Measurements from ENCODE around the gene ESYT2.

GRCh38 chr7:158865462-158865922 is 36.2 kb upstream of the ESYT2 start:
- TF ChIP-seq CTCF (conservative IDR thresholded peaks at IDR 0.05; ENCODE audit: low read depth, low read length) (no peak), EZH2 (IDR thresholded peaks at IDR 0.05; ENCODE audit: borderline replicate concordance, low read depth, low read length, poor library complexity, severe bottlenecking) (no peak)

Measured in A673 (cell line).